NB4 (cell line): ENCODE data around the gene M6PR.

Experiments used
- DNase-seq: peaks from one replicate; pipeline ENCODE4 v3.0.0; 2010; ENCODE audit warnings: low read depth
- H3K4me3 ChIP-seq: one replicate; pipeline ENCODE4 v1.5.1; 2011; ENCODE audit warnings: mild to moderate bottlenecking, low read depth, low read length, moderate library complexity
- CTCF ChIP-seq: IDR thresholded peaks from one replicate; pipeline ENCODE4 v1.5.1; 2012; ENCODE audit warnings: low read depth, low read length
- MAX ChIP-seq: IDR thresholded peaks from 2 replicates; pipeline ENCODE4 v1.6.1; 2011; ENCODE audit warnings: low read depth, low read length
- MYC ChIP-seq: IDR thresholded peaks from 2 replicates; pipeline ENCODE4 v1.6.1; 2011; ENCODE audit warnings: low read depth, low read length
- POLR2A ChIP-seq: IDR thresholded peaks from 2 replicates; pipeline ENCODE4 v1.6.1; 2011; ENCODE audit warnings: mild to moderate bottlenecking; ENCODE audit not compliant: insufficient read length; ENCODE audit errors: extremely low read depth

The M6PR gene

GRCh38 chr12:8949342-8950220, at the start of gene M6PR:
Gene M6PR (minus strand): TSS chr12:8949645. CDS start chr12:8946404, 3,241 bp downstream.
- H3K4me3 ChIP-seq, result peak within 1 kb of the TSS; percentile 97
- TF ChIP-seq MYC (peak; percentile 95), CTCF (peak; percentile 26), MAX (peak; percentile 86), POLR2A (peak; percentile 80)

GRCh38 chr12:8996682-8997405, 47.4 kb upstream of the M6PR start:
- TF ChIP-seq POLR2A (no peak), MAX (no peak), CTCF (no peak), MYC (no peak)
- no peak overlapping the region for H3K4me3 ChIP-seq
- DNase-seq, result peak; percentile 16

More at GRCh38 chr12:8949342-8950220, at the start of gene M6PR:
- peak; percentile 97 for DNase-seq

GRCh38 chr12:8995021-8995775, 45.8 kb upstream of the M6PR start:
- no peak overlapping the region for H3K4me3 ChIP-seq
- no peak for TF ChIP-seq CTCF
- no peak for TF ChIP-seq MYC
- no peak for TF ChIP-seq MAX
- TF ChIP-seq POLR2A, result no peak
- no peak for DNase-seq

GRCh38 chr12:8993827-8994226, 44.4 kb upstream of the M6PR start:
- DNase-seq, result no peak
- TF ChIP-seq POLR2A (no peak), MAX (no peak), CTCF (no peak), MYC (no peak)

More at GRCh38 chr12:8993827-8994226, 44.4 kb upstream of the M6PR start:
- H3K4me3 ChIP-seq, result no peak overlapping the region
